Measurements from ENCODE around the gene OSM.
"Not testable (repeated sequence)": the region's sequence is repeated elsewhere in the genome, so short reads cannot be mapped to it uniquely, and the experiment has no call there.

OSM gene

DNA sequence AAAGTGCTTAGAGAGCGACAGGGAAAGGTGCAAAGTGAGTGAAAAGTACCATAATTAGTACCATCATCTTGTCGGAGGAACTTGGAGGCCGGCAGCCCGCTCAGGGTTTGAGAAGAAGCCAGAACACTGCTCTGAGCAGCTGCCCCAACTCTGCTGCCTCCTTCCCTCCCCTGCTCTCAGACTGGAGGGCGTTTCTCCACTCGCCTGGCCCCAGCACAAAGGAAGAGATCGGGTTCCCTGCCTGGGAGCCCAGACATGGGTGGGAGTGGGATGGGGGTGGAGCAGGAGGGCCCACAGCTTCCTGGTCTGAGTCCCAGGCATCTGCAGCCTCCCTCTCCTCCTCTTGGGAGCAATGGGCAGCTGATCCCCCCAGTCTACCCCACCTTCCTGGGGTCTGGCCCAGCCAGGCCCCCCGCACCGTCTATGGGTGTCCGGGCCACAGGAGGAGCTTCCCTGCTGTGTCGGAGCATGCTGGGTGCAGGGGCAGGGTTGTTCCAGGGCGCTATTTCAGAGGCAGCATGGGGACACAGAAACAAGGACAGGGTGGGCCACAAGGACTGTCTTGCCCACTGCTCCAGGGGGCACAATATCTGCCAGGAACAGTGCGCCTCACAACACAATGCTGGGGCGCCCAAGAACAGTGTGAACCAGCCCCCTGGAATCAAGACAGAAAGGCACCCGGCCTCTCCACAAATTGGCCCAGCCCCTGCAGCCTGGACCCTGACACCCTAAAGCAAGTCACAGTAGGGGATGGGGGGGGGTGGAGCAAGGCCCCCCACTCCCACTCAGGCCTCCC is 24.9 kb downstream of the OSM start:
- peak in 1 of 2 donors; percentile 29 for DNase-seq

DNA sequence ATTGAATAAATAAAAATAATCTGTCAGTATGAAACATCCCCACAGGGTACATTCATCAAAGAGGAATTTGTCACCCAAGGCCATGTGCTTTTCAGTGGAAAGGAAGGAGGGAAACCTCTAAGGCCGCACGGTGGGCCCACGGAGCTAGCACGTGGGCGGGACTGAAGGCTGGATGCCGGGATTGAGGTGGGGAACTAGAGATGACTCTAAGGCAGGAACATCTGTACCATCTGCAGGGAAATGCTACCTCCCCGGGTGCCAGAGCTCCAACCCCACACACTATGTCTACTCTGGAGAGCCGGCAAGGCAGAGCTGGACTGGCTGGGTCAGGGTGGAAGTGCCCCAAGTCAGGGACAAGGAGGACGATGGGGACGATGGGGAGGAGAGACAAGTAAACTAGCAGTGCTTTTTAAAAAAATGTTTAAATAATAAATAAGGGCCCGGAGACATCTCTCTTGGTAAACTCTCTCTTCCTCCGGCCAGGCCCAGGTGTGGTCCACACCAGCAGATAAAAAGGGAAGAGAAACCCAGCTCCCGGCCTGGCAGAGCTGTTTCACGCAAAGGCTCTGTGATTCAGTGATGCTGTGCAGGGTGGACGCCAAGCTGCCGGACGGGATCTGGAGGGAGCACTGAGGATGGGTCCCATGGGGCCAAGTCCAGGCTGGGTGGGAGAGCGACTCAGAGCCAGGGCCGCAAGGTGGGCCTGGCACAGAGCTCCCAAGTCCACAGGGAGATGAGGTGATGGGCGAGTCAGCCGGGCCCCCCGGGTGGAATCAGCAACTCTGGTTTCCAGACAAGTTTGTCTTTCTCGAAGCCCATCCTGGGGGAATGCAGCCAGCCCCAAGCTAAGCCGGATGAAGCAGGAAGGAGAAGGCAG is 25.9 kb downstream of the OSM start:
- DNase-seq = peak in 1 of 2 donors; percentile 30

DNA sequence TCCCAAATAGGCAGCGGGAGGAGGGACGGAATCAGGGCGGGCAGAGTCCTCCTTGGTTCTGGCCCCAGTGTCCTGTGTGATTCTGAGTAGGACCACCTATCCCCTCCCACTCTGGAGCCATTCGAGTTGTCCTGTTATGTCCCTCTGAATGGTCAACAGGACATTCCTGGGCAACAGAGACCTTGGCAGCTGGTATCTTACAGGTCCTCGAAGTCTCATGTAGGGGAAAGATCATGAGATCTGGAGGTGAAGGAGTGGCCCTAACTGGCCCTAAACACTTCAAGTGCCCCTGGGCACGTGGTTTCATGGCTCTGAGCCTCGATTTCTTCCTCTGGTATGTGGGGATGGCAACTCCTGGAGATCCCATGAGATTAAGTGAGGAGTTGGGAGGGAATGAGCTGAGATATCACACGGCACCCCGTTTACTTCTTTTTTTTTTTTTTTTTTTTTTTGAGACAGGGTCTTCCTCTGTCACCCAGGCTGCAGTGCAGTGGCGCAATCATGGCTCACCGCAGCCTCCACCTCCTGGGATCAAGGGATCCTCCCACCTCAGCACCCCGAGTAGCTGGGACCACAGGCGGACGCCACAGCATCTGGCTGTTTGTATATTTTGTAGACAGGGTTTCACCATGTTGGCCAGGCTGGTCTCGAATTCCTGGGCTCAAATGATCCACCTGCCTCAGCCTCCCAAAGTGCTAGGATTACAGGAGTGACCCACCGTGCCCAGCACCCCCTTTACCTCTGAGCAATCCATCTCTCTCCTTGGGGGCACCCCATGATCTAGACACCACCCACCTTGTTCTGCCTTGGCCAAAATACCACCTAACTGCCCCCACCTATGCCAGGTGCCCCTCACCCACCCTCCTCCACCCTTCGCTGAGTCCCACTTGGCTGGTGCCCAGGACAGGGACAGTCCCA is 26.9 kb downstream of the OSM start:
- DNase-seq = peak in 1 of 2 donors; percentile 49

GRCh38 chr22:30238661-30239487 is 27.8 kb downstream of the OSM start:
- DNase-seq = peak in 1 of 2 donors; percentile 48

- DNase-seq = no peak
Observed at GRCh38 chr22:30238136-30238535, 28.5 kb downstream of the OSM start.

DNA sequence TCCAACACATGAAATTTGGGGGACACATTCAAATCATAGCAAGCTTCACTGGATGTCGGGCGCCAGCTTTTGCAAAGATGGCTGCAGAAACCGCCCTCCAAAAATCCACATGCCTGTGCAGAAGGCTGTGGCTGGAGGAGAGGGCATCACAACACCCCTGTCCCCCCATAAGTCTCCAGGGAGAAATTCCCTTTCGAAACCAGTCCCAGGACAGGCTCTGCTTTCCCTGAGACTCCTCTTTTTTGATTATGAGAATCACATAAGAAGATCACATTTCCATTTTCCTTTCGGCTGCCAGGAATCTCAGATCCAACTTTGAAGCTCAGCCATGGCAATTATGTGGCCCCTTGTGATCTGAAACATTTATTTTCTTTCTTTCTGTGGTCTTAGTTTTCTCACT is 29.8 kb downstream of the OSM start:
- no peak for DNase-seq

- DNase-seq = no peak
Observed at GRCh38 chr22:30235687-30236170, 30.9 kb downstream of the OSM start.

DNA sequence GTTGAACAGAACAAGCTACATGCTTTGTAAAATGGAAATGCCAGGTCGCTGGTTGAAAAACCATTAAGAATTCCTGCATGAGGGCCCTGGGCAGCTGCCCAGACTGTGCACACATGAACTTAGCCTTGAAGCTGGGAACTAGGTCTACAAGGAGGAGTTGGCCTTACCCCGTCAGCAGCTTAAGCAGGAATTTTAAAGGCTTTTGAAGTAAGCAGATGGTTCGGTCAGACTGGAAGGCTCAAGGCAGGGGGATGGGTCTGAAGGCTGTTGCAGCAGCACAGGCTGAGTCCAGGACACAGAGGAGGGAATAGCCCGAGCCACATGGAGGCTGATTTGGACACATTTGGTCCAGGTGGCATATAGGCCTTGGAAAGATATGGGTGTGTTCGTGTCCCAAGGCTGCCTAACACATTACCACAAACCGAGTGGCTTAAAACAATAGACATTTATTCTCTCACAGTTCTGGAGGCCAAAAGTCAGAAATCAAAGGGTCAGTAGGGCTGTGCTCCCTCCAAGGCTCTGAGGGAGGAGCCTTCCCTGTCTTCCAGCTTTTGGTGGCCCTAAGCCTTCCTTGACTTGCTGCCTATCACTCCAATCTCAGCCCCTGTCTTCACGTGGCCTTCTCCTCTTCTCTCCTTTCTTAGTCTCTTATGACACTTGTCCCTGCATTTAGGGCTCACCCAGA is 31.7 kb downstream of the OSM start:
- no peak for DNase-seq

GRCh38 chr22:30234325-30234724 is 32.3 kb downstream of the OSM start:
- not testable (repeated sequence) for DNase-seq

- DNase-seq = no peak
Observed at GRCh38 chr22:30233582-30233981, 33.1 kb downstream of the OSM start.

GRCh38 chr22:30232716-30233218 is 33.9 kb downstream of the OSM start:
- DNase-seq = no peak

DNA sequence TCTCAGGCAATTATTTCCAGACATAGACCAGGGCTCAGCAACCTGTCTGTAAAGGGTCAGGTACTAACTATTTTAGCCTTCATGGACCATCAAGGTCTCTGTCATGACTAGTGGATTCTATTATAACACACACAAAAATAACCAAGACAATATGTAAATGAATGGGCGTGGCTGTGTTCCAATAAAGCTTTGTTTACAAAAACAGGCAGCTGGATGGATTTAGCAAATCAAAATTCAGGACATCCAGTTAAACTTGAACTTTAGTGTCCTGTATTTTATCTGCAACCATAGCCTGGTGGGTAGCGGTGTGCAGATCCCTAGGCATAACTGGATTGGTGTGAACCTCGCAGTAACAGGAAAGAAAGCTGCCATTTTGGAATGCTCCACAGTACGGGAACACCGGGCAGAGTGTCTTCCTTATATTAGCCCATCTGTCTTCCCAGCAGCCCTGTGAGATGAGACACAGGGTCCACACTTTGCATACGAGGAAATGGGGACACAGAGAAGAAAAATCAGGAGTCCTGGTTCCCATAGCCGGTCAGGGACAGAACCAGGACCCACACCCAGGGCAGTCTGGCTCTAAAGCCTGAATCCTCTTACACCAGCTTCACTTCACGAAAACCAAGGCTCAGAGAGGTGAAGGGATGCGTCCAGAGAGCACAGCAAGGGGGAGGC is 35.7 kb downstream of the OSM start:
- no peak for DNase-seq

GRCh38 chr22:30230330-30230729 is 36.3 kb downstream of the OSM start:
- no peak for DNase-seq

DNA sequence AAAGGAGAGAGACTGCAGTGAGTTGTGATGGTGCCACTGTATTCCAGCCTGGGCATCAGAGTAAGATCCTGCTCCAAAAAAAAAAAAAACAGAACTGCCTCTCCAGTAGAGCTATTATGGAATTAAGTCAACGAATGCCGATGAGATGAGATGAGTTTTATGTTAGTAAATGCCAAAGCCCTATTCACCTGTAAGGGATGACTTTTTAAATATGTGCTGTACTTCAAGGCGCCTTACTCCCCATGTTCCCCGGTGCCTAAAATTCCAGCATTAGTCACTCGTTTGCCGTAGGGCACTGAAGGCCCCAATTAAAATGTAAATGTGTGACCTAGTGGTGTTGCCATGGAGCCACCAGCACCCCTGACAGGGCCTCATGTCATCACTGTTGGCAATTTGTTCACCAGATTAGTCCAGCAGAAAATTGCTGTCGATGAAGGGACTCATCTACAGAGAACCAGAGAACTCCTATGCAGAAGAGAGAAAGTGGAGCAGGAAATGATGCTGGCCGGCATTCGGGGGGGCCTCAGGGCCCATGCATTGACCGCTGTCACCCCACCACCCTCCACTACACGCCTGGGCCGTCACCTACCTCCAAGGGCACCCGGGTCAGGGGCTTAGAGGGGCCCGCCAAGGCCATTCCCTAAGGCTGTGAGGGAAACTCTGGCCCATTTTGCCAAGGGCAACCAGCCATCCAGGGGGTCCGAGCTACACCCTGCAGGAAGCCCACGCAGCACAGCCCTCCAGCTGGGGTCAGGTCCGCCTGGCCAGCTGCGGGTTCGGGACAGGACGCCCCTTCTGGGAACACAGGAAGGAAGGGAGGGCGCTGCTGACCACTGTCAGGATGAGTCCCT is 37.9 kb downstream of the OSM start:
- DNase-seq = no peak

- DNase-seq = no peak
Observed at GRCh38 chr22:30227438-30228228, 39.0 kb downstream of the OSM start.

GRCh38 chr22:30226192-30226832 is 40.3 kb downstream of the OSM start:
- no peak for DNase-seq

- no peak for DNase-seq
Observed at GRCh38 chr22:30225220-30225927, 41.3 kb downstream of the OSM start.
